HFF-Myc (cell line): ENCODE results near the gene MAGI1.

Experiments used
- DNase-seq: peaks from one replicate; pipeline ENCODE4 v3.0.0-alpha.2; 2011; ENCODE audit warnings: low read depth; ENCODE audit errors: extremely low read depth
- H3K4me3 ChIP-seq: replicated peaks from 2 replicates; pipeline ENCODE4 v1.5.1; 2011; ENCODE audit warnings: low read depth, mild to moderate bottlenecking, control low read depth, low read length
- CTCF ChIP-seq: IDR thresholded peaks from 2 replicates; pipeline ENCODE4 v1.5.1; 2012; ENCODE audit warnings: mild to moderate bottlenecking, low read depth, low read length, control low read depth; ENCODE audit errors: missing control alignments

MAGI1 gene

GRCh38 chr3:65478551-65479500, 559.9 kb downstream of the MAGI1 start:
- no peak overlapping the region for H3K4me3 ChIP-seq
- no peak for TF ChIP-seq CTCF
- no peak for DNase-seq

GRCh38 chr3:65473736-65474135, 565.0 kb downstream of the MAGI1 start:
- DNase-seq, result no peak
- H3K4me3 ChIP-seq, result no peak overlapping the region
- no peak for TF ChIP-seq CTCF

- no peak for TF ChIP-seq CTCF
- no peak overlapping the region for H3K4me3 ChIP-seq
- DNase-seq, result no peak
These were observed 566.2 kb downstream of the MAGI1 start for GRCh38 chr3:65472501-65472900.

GRCh38 chr3:65466300-65466988, 572.3 kb downstream of the MAGI1 start:
- DNase-seq, result no peak
- no peak overlapping the region for H3K4me3 ChIP-seq
- no peak for TF ChIP-seq CTCF

- TF ChIP-seq CTCF, result no peak
- no peak overlapping the region for H3K4me3 ChIP-seq
- DNase-seq, result no peak
These were observed 588.8 kb downstream of the MAGI1 start for GRCh38 chr3:65449841-65450428.

- DNase-seq, result no peak
- no peak for TF ChIP-seq CTCF
- no peak overlapping the region for H3K4me3 ChIP-seq
These were observed 590.6 kb downstream of the MAGI1 start for GRCh38 chr3:65448120-65448519.
